ENCODE data around the gene ARHGEF26. TPM values are rescaled to one million over a fixed set of nuclear protein-coding genes. Genes with fewer than 3 reads are reported as not detected.

Gene ARHGEF26
- total and polyA plus RNA-seq, 3 donors from 2014 or later = 14.7 to 33.0 (median 24.8) TPM

Other genes with a start within 250 kb of the ARHGEF26 start
- 100 to 1,000 TPM in 1 of 2 donors, 10 to 100 TPM in 1; 97.9 to 138 TPM for gene DHX36, start 203.1 kb downstream of the ARHGEF26 start, total RNA-seq
- 85.5 TPM for gene DHX36, start 203.1 kb downstream of the ARHGEF26 start, polyA plus RNA-seq (ENCODE audit: insufficient read depth, low read depth, low replicate concordance)